Endodermal cell (in vitro differentiated cells): ENCODE results near the gene OR52J3. TPM values are rescaled to one million over a fixed set of nuclear protein-coding genes. Genes with fewer than 3 reads are reported as not detected.

Experiments used
- DNase-seq: peaks from one replicate; pipeline ENCODE4 v3.0.0-alpha.2; 2017
- H3K27ac ChIP-seq: 2 replicates; pipeline ENCODE4 v1.5.1; 2013; ENCODE audit warnings: mild to moderate bottlenecking, low read depth, low read length, moderate library complexity
- H3K27me3 ChIP-seq: 2 replicates; pipeline ENCODE4 v1.6.1; 2013; ENCODE audit warnings: mild to moderate bottlenecking, low read length, moderate library complexity; ENCODE audit not compliant: insufficient read depth, control insufficient read depth, poor library complexity, severe bottlenecking
- H3K36me3 ChIP-seq: 2 replicates; pipeline ENCODE4 v1.7.0; 2013; ENCODE audit warnings: mild to moderate bottlenecking, low read length, moderate library complexity; ENCODE audit not compliant: control insufficient read depth, insufficient read depth
- H3K4me1 ChIP-seq: one replicate; pipeline ENCODE4 v1.7.0; 2013; ENCODE audit warnings: low read length; ENCODE audit not compliant: control insufficient read depth, insufficient read depth
- H3K4me3 ChIP-seq: 2 replicates; pipeline ENCODE4 v1.5.1; 2013; ENCODE audit warnings: mild to moderate bottlenecking, low read length, moderate library complexity
- H3K9ac ChIP-seq: 2 replicates; pipeline ENCODE4 v1.6.1; 2013; ENCODE audit warnings: mild to moderate bottlenecking, low read length, moderate library complexity; ENCODE audit not compliant: poor library complexity, severe bottlenecking; ENCODE audit errors: extremely low read depth
- H3K9me3 ChIP-seq: 2 replicates; pipeline ENCODE4 v1.6.1; 2013; ENCODE audit warnings: mild to moderate bottlenecking, low read length, moderate library complexity; ENCODE audit not compliant: control insufficient read depth
- H3K27ac Mint-ChIP-seq: 2 replicates; pipeline ENCODE4 v1.8.0; 2020; ENCODE audit warnings: mixed read lengths
- H3K27me3 Mint-ChIP-seq: 2 replicates; pipeline ENCODE4 v1.8.0; 2021; ENCODE audit warnings: mild to moderate bottlenecking, mixed read lengths; ENCODE audit not compliant: insufficient read depth
- H3K36me3 Mint-ChIP-seq: 2 replicates; pipeline ENCODE4 v1.8.0; 2020; ENCODE audit warnings: low read depth, mixed read lengths
- H3K4me1 Mint-ChIP-seq: 2 replicates; pipeline ENCODE4 v1.8.0; 2020; ENCODE audit warnings: mixed read lengths
- H3K4me3 Mint-ChIP-seq: 2 replicates; pipeline ENCODE4 v1.8.0; 2020; ENCODE audit warnings: mild to moderate bottlenecking, moderate library complexity, mixed read lengths
- H3K9me3 Mint-ChIP-seq: 2 replicates; pipeline ENCODE4 v1.8.0; 2020; ENCODE audit warnings: mild to moderate bottlenecking, mixed read lengths
- WGBS, 2 experiments: methylation state at CpG; one replicate each; pipeline versions ENCODE4 v1.1.5 to v1.1.7; 2013; ENCODE audit warnings: missing lambda C conversion rate in 2 of 2, mixed read lengths in 1 of 2; ENCODE audit not compliant: insufficient coverage in 1 of 2, insufficient read length in 1 of 2; 5-methylcytosine and 5-hydroxymethylcytosine counted together
- long read RNA-seq, 4 experiments: library from polyadenylated mRNA in 2 of 4; library from RNA in 1 of 4; library from capped mRNA in 1 of 4; stranded (forward) in 3 of 4; unstranded in 1 of 4; transcript quantifications; one replicate each; pipeline ENCODE4 v2.0.0, GENCODE V29; 2020 to 2021; ENCODE audit warnings: inconsistent platforms in 1 of 4
- polyA plus RNA-seq, 2 experiments: library from polyadenylated mRNA; stranded (reverse); fragments of 50-300 nt; gene quantifications; one replicate each; pipeline ENCODE4 v1.2.3, GENCODE V29; 2013
- total RNA-seq, 2 donors: library from RNA; stranded (reverse); fragmentation: NEBNext Ultra II Directional in 1 of 2; extraction: Animal tissue kit (Norgen Biotek cat#: 25700) in 1 of 2; gene quantifications; 2 replicates in 1 of 2; 3 replicates in 1 of 2; pipeline ENCODE4 v1.2.1, GENCODE V29; 2021
- TF ChIP-seq, protein P1 (sequence below): fragments of 200-600 bp; sonication (generic); conservative IDR thresholded peaks from 2 replicates; pipeline ENCODE4 v1.5.0; 2021; ENCODE audit warnings: antibody characterized with exemption, mild to moderate bottlenecking

The OR52J3 gene
- total RNA-seq: not detected
- polyA plus RNA-seq (2013, experiment 1 of 2): not detected
- not detected for polyA plus RNA-seq (2013, experiment 2 of 2)
- long read RNA-seq, experiment 1: 0 reads
- long read RNA-seq, experiment 2: 0 reads
- long read RNA-seq, experiment 3: 0 reads
- long read RNA-seq, experiment 4: 0 reads

DNA sequence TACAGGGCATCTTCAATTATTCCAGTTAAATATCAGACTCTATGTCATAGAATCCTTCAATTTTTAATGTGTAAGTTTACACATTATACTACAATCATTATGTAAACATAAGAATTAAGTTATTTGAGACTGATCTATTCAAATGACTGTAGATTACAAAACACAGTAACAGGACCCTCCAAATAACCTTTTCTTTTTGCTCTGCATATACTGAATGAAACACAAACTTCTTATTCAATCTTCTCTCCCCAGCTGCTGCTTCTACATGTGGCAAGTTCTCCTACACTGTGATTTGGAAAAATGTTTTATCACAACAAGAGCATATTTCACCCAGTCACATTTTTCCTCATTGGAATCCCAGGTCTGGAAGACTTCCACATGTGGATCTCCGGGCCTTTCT lies at the start of gene OR52J3:
TSS of gene OR52J3 (plus strand) at position 301 of the 400 bp plus-strand sequence. CDS start at position 301, 0 bp downstream.
- no peak for DNase-seq
- Mint-ChIP-seq H3K36me3 (no peaks in the 10 kb centered on the region), H3K27ac (no peak within 1 kb of the TSS), H3K4me3 (no peak within 1 kb of the TSS), H3K27me3 (no peaks in the 10 kb centered on the region), H3K4me1 (no peaks in the 10 kb centered on the region), H3K9me3 (no peaks in the 10 kb centered on the region)
- WGBS, 2 experiments: 82 to 95% methylated on average over 1 of the region's 1 CpG
- H3K9me3 ChIP-seq: no peaks in the 10 kb centered on the region
- H3K36me3 ChIP-seq: no peaks in the 10 kb centered on the region
- H3K9ac ChIP-seq: no peak within 1 kb of the TSS
- TF ChIP-seq, protein P1, sequence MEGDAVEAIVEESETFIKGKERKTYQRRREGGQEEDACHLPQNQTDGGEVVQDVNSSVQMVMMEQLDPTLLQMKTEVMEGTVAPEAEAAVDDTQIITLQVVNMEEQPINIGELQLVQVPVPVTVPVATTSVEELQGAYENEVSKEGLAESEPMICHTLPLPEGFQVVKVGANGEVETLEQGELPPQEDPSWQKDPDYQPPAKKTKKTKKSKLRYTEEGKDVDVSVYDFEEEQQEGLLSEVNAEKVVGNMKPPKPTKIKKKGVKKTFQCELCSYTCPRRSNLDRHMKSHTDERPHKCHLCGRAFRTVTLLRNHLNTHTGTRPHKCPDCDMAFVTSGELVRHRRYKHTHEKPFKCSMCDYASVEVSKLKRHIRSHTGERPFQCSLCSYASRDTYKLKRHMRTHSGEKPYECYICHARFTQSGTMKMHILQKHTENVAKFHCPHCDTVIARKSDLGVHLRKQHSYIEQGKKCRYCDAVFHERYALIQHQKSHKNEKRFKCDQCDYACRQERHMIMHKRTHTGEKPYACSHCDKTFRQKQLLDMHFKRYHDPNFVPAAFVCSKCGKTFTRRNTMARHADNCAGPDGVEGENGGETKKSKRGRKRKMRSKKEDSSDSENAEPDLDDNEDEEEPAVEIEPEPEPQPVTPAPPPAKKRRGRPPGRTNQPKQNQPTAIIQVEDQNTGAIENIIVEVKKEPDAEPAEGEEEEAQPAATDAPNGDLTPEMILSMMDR: no peak
- no peaks in the 10 kb centered on the region for H3K4me1 ChIP-seq
- H3K27ac ChIP-seq: no peak within 1 kb of the TSS
- H3K4me3 ChIP-seq: no peak within 1 kb of the TSS
- no peaks in the 10 kb centered on the region for H3K27me3 ChIP-seq

DNA sequence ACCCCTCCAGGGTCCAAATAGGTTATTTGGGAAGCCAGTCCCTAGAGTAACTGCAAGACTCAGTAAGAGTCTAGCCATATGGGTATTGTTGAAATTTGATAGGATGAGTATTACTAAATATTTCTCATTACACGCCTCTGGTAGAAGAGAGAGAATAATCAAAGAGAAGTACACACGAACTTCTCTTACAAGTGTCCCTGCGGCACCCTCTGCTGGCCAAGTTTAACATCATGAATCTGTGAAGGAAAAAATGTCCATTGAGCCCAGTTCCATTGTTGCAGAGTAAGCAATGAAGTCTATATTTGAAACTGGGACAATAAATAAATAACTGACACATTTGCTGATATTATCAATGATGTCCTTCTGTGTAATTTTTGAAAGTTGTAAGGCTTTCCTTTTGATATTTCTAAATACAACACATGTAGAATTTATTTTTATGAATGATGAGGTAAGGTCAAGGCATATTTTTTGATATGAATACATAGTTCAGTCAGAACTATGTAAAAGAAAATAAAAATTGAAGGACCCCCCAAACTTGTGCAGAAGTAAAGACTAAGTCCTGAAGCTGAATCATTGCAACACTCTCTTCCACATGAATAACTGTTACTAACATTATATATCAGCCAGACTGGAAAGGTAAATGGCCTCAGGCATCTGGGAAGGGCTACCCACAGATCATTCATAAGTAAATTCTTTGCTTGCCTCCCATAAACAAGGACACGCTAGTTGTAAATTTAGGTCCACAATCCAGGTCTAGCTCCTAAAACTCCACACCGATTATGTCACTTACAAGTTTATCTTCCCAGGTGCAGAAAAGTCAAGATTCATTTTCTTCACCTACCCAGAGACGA lies 41.7 kb upstream of the OR52J3 start:
- TF ChIP-seq, protein P1: peak; percentile 88
- H3K27me3 Mint-ChIP-seq: no peaks in the 10 kb centered on the region
- DNase-seq: peak; percentile 82
- Histone ChIP-seq H3K9ac (no peak overlapping the region), H3K27ac (no peak overlapping the region), H3K27me3 (no peaks in the 10 kb centered on the region), H3K4me3 (no peak overlapping the region), H3K36me3 (no peaks in the 10 kb centered on the region), H3K9me3 (no peaks in the 10 kb centered on the region), H3K4me1 (no peaks in the 10 kb centered on the region)
- H3K36me3 Mint-ChIP-seq: no peaks in the 10 kb centered on the region
- no peak overlapping the region for H3K4me3 Mint-ChIP-seq
- WGBS, 2 experiments: 56 to 90% methylated on average over 3 to 6 of the region's 6 CpGs
- H3K4me1 Mint-ChIP-seq: no peaks in the 10 kb centered on the region
- no peaks in the 10 kb centered on the region for H3K9me3 Mint-ChIP-seq
- no peak overlapping the region for H3K27ac Mint-ChIP-seq

DNA sequence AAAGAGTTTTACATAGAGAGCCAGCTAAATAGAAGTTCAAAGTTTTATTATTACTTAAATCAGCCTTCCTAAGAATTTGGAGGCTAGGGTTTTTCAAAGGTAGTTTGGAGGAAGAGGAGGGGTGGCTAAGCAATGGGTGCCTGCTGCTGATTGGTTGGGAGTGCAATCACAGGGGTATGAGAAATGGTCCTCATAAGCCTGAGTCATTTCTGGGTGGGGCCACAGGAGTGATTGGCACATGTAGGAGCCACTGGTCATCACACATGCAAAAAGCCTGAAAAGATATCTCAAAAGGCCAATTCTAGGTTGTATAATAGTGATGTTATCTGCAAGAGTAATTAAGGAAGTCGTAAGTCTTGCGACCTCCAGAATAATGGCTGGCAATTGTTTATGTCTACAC lies 38.8 kb upstream of the OR52J3 start:
- no peak for DNase-seq
- Mint-ChIP-seq H3K36me3 (no peaks in the 10 kb centered on the region), H3K27ac (no peak overlapping the region), H3K9me3 (no peaks in the 10 kb centered on the region), H3K27me3 (peaks cover 10% of the 10 kb centered on the region), H3K4me3 (no peak overlapping the region), H3K4me1 (peaks cover 6% of the 10 kb centered on the region)
- Histone ChIP-seq H3K9me3 (no peaks in the 10 kb centered on the region), H3K27ac (no peak overlapping the region), H3K27me3 (no peaks in the 10 kb centered on the region), H3K4me3 (no peak overlapping the region), H3K36me3 (no peaks in the 10 kb centered on the region), H3K9ac (no peak overlapping the region), H3K4me1 (no peaks in the 10 kb centered on the region)
- TF ChIP-seq, protein P1: no peak
- WGBS, 2 experiments: 97% methylated on average over 2 of the region's 2 CpGs; no CpG with 5 or more reads in 1 of the 2 experiments
